HepG2 (cell line): ENCODE results near the gene TMEM198. TPM values are rescaled to one million over a fixed set of nuclear protein-coding genes. Genes with fewer than 3 reads are reported as not detected.
A peak's percentile ranks its signal among the peaks of the same experiment; 100 is the strongest.

Experiments
- EEA1 ChIP-seq: sonication (generic); formaldehyde crosslinking; IDR thresholded peaks from 2 replicates; pipeline ENCODE4 v1.5.1; 2020; ENCODE audit warnings: mild to moderate bottlenecking, missing genetic modification reagents, borderline replicate concordance
- EHMT2 ChIP-seq: fragments of 200-600 bp; sonication (generic); IDR thresholded peaks from 2 replicates; pipeline ENCODE4 v1.7.0; 2017; ENCODE audit warnings: antibody characterized with exemption, low read depth, low read length, borderline replicate concordance
- FIP1L1 ChIP-seq: fragments of 200-400 bp; formaldehyde crosslinking; IDR thresholded peaks from 2 replicates; pipeline ENCODE4 v1.6.1; 2018; ENCODE audit warnings: low read depth, mild to moderate bottlenecking, low read length, moderate library complexity, borderline replicate concordance; ENCODE audit not compliant: insufficient read depth
- HNRNPH1 ChIP-seq: fragments of 200-400 bp; formaldehyde crosslinking; optimal IDR thresholded peaks from 2 replicates; pipeline ENCODE3; 2017; ENCODE audit warnings: mild to moderate bottlenecking, low read depth, low read length
- KAT7 ChIP-seq: IDR thresholded peaks from 2 replicates; pipeline ENCODE4 v1.6.1; 2018; ENCODE audit warnings: borderline replicate concordance, missing compliant biosample characterization
- MIER3 ChIP-seq: IDR thresholded peaks from 2 replicates; pipeline ENCODE4 v1.6.1; 2016; ENCODE audit warnings: missing compliant biosample characterization, borderline replicate concordance
- RAD21 ChIP-seq: fragments of 450-650 bp; formaldehyde crosslinking; IDR thresholded peaks from 2 replicates; pipeline ENCODE4 v1.5.0; 2020; ENCODE audit warnings: mild to moderate bottlenecking
- SMAD1 ChIP-seq: sonication (generic); formaldehyde crosslinking; IDR thresholded peaks from 2 replicates; pipeline ENCODE4 v1.4.0; 2020; ENCODE audit warnings: missing genetic modification reagents, low read depth, mild to moderate bottlenecking, borderline replicate concordance
- SMAD9 ChIP-seq: sonication (generic); formaldehyde crosslinking; IDR thresholded peaks from 2 replicates; pipeline ENCODE4 v1.5.1; 2020; ENCODE audit warnings: mild to moderate bottlenecking, missing genetic modification reagents
- SMYD3 ChIP-seq: sonication (generic); formaldehyde crosslinking; IDR thresholded peaks from 2 replicates; pipeline ENCODE4 v1.8.1; 2023; ENCODE audit warnings: mild to moderate bottlenecking, missing genetic modification reagents
- SP5 ChIP-seq: IDR thresholded peaks from 2 replicates; pipeline ENCODE4 v1.6.1; 2016; ENCODE audit warnings: low read depth, borderline replicate concordance
- ZBTB21 ChIP-seq: sonication (generic); formaldehyde crosslinking; IDR thresholded peaks from 2 replicates; pipeline ENCODE4 v1.4.0; 2020; ENCODE audit warnings: missing genetic modification reagents
- ZFX ChIP-seq: sonication (generic); formaldehyde crosslinking; IDR thresholded peaks from 2 replicates; pipeline ENCODE4 v1.4.0; 2020; ENCODE audit warnings: mild to moderate bottlenecking, low read depth, missing genetic modification reagents, moderate library complexity
- ZIK1 ChIP-seq: sonication (generic); formaldehyde crosslinking; IDR thresholded peaks from 2 replicates; pipeline ENCODE4 v1.5.0; 2020; ENCODE audit warnings: mild to moderate bottlenecking, low read depth, missing genetic modification reagents, borderline replicate concordance
- ZNF567 ChIP-seq: sonication (generic); formaldehyde crosslinking; IDR thresholded peaks from 2 replicates; pipeline ENCODE4 v1.8.1; 2023; ENCODE audit warnings: mild to moderate bottlenecking, missing genetic modification reagents, borderline replicate concordance
- ZNF891 ChIP-seq: sonication (generic); formaldehyde crosslinking; IDR thresholded peaks from 2 replicates; pipeline ENCODE4 v1.5.0; 2020; ENCODE audit warnings: mild to moderate bottlenecking, missing genetic modification reagents
- polyA plus RNA-seq, 8 experiments: library from polyadenylated mRNA; depleted of rRNA in 3 of 8; stranded (reverse) in 7 of 8; unstranded in 1 of 8; fragments of >200 nt; fragmentation: Illumina TruSeq in 4 of 8; extraction: Trizol in 4 of 8; gene quantifications; 2 replicates each; pipeline versions ENCODE4 v1.2.1 to v1.2.3, GENCODE V29; 2011 to 2016; ENCODE audit warnings: low read depth in 4 of 8, missing spikeins in 1 of 8, mixed read lengths in 1 of 8; ENCODE audit not compliant: insufficient read depth in 1 of 8
- total RNA-seq, 5 experiments: library from RNA; depleted of rRNA; stranded (reverse); fragments of >200 nt; fragmentation: Illumina TruSeq; extraction: Trizol; gene quantifications; 2 replicates each; pipeline ENCODE4 v1.2.3, GENCODE V29; 2016; ENCODE audit warnings: low read depth in 1 of 5
- TF ChIP-seq, protein P1 (sequence below): conservative IDR thresholded peaks from 2 replicates; pipeline ENCODE4 v1.6.1; 2018; ENCODE audit warnings: missing genetic modification reagents
- TF ChIP-seq, protein P2 (sequence below): sonication (generic); formaldehyde crosslinking; IDR thresholded peaks from 2 replicates; pipeline ENCODE4 v1.4.0; 2020; ENCODE audit warnings: low read depth, mild to moderate bottlenecking, missing genetic modification reagents
- TF ChIP-seq, protein P3 (sequence below): sonication (generic); formaldehyde crosslinking; IDR thresholded peaks from 2 replicates; pipeline ENCODE4 v1.5.1; 2020; ENCODE audit warnings: missing genetic modification reagents, mild to moderate bottlenecking, borderline replicate concordance
- TF ChIP-seq, protein P4 (sequence below): sonication (generic); formaldehyde crosslinking; IDR thresholded peaks from 2 replicates; pipeline ENCODE4 v1.4.0; 2020; ENCODE audit warnings: missing genetic modification reagents, borderline replicate concordance

Gene TMEM198
- total and polyA plus RNA-seq, 2 of the 13 experiments (the other 11 are each of a cell fraction or from before 2014, with no cell fraction given): 17.3 to 23.5 TPM

DNA sequence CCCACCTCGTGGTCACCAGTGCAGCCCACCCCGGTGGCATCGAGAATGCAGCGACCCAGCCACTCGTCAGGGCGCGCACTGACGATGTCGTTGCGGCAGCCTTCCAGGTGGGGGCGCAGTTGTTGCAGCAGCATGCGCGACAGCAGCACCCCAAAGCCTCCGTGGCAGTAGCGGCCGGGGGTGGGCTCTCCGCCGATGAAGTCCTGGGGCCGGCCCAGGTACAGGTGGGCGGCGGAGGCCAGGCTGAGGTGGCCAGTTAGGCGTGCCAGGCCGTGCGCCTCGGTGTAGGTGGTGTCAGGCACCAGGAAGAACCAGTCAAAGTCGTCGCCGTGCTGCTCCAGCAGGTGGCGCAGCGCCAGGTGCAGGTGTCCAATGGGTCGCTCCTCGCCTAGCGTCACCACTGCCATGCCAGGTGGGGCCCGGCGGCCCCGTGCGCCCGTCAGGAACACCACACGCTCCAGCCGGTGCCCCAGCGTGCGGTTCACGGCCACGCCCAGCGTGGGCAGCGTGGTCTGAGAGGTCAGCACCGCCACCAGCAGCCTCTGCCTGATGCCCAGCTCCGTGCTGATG is 2.1 kb upstream of the TMEM198 start (continued):
- TF ChIP-seq ZFX (CRISPR knock-in tag) (peak; percentile 71), SP5 (CRISPR knock-in tag) (no peak; the same call in 1 of the 2 replicates), SMAD1 (CRISPR knock-in tag) (peak; percentile 90; the same call in 1 of the 2 replicates), ZNF891 (CRISPR knock-in tag) (peak; percentile 92), SMYD3 (no peak), MIER3 (CRISPR knock-in tag) (no peak; the same call in 1 of the 2 replicates), KAT7 (CRISPR knock-in tag) (peak; percentile 72; the same call in 1 of the 2 replicates), RAD21 (CRISPR knock-in tag) (peak; percentile 99), FIP1L1 (no peak), EHMT2 (no peak), EEA1 (CRISPR knock-in tag) (no peak), HNRNPH1 (no peak), SMAD9 (CRISPR knock-in tag) (no peak), ZNF567 (CRISPR knock-in tag) (peak; percentile 85; the same call in 1 of the 2 replicates), ZIK1 (0 out of 2 replicates have a peak, but pooled peaks have one; percentile 53), ZBTB21 (CRISPR knock-in tag) (no peak)
- TF ChIP-seq, protein P1, sequence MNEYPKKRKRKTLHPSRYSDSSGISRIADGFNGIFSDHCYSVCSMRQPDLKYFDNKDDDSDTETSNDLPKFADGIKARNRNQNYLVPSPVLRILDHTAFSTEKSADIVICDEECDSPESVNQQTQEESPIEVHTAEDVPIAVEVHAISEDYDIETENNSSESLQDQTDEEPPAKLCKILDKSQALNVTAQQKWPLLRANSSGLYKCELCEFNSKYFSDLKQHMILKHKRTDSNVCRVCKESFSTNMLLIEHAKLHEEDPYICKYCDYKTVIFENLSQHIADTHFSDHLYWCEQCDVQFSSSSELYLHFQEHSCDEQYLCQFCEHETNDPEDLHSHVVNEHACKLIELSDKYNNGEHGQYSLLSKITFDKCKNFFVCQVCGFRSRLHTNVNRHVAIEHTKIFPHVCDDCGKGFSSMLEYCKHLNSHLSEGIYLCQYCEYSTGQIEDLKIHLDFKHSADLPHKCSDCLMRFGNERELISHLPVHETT (CRISPR knock-in tag): 0 out of 2 replicates have a peak, but pooled peaks have one; percentile 41
- TF ChIP-seq, protein P2, sequence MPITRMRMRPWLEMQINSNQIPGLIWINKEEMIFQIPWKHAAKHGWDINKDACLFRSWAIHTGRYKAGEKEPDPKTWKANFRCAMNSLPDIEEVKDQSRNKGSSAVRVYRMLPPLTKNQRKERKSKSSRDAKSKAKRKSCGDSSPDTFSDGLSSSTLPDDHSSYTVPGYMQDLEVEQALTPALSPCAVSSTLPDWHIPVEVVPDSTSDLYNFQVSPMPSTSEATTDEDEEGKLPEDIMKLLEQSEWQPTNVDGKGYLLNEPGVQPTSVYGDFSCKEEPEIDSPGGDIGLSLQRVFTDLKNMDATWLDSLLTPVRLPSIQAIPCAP (CRISPR knock-in tag): 0 out of 2 replicates have a peak, but pooled peaks have one; percentile 39
- TF ChIP-seq, protein P3, sequence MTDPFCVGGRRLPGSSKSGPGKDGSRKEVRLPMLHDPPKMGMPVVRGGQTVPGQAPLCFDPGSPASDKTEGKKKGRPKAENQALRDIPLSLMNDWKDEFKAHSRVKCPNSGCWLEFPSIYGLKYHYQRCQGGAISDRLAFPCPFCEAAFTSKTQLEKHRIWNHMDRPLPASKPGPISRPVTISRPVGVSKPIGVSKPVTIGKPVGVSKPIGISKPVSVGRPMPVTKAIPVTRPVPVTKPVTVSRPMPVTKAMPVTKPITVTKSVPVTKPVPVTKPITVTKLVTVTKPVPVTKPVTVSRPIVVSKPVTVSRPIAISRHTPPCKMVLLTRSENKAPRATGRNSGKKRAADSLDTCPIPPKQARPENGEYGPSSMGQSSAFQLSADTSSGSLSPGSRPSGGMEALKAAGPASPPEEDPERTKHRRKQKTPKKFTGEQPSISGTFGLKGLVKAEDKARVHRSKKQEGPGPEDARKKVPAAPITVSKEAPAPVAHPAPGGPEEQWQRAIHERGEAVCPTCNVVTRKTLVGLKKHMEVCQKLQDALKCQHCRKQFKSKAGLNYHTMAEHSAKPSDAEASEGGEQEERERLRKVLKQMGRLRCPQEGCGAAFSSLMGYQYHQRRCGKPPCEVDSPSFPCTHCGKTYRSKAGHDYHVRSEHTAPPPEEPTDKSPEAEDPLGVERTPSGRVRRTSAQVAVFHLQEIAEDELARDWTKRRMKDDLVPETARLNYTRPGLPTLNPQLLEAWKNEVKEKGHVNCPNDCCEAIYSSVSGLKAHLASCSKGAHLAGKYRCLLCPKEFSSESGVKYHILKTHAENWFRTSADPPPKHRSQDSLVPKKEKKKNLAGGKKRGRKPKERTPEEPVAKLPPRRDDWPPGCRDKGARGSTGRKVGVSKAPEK (CRISPR knock-in tag): 0 out of 2 replicates have a peak, but pooled peaks have one; percentile 22
- TF ChIP-seq, protein P4, sequence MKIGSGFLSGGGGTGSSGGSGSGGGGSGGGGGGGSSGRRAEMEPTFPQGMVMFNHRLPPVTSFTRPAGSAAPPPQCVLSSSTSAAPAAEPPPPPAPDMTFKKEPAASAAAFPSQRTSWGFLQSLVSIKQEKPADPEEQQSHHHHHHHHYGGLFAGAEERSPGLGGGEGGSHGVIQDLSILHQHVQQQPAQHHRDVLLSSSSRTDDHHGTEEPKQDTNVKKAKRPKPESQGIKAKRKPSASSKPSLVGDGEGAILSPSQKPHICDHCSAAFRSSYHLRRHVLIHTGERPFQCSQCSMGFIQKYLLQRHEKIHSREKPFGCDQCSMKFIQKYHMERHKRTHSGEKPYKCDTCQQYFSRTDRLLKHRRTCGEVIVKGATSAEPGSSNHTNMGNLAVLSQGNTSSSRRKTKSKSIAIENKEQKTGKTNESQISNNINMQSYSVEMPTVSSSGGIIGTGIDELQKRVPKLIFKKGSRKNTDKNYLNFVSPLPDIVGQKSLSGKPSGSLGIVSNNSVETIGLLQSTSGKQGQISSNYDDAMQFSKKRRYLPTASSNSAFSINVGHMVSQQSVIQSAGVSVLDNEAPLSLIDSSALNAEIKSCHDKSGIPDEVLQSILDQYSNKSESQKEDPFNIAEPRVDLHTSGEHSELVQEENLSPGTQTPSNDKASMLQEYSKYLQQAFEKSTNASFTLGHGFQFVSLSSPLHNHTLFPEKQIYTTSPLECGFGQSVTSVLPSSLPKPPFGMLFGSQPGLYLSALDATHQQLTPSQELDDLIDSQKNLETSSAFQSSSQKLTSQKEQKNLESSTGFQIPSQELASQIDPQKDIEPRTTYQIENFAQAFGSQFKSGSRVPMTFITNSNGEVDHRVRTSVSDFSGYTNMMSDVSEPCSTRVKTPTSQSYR (CRISPR knock-in tag): no peak
